ENCODE results near the gene SULT1C3.

SULT1C3 gene

GRCh38 chr2:108309903-108310302 lies 70.1 kb downstream of the SULT1C3 start:
- no peak for FAIRE-seq

Data from islet of Langerhans (tissue), 1 donor.